Stimulated activated CD8-positive, alpha-beta memory T cell treated with anti-CD3 and anti-CD28 coated beads, Interleukin-4, amount 100 ng/mL, for 24 hours (primary cell): ENCODE data around the gene PTPRN.
"Not testable (repeated sequence)": the region's sequence is repeated elsewhere in the genome, so short reads cannot be mapped to it uniquely, and the experiment has no call there.

Source experiments
- DNase-seq: peaks from one replicate; pipeline ENCODE4 v3.0.0-alpha.2; 2020; ENCODE audit warnings: low read depth

PTPRN gene

DNA sequence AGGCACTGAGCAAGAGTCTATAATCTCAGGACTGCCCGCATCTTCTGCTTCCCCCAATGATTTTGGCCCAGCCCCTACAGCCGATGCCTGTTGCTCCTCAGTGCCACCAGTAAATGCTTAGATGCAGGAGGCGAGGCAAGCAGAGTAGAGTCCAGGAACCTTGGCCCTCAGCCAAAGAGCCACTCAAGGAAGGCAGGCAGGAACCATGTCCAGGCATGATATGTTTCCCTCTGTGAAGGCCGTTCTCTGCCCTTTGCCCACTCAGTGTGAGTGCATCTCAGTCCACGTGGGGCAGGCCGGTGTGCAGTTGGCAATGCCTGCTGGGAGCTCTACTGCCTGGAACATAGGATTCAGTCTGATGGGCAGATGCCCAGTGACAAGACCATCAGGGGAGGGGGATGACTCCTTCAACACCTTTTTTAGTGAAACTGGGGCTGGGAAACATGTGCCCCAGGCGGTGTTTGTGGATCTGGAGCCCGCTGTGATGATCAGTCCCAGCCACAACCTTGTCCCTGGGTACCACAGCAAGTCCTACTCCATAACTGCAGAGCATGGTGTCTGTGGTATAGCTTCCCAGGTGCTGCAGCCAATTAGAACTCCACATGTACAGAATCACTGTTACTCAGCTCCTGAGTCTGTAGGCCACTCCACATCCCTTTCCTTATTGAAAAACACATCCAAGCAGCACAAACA, 39.7 kb downstream of the PTPRN start:
- DNase-seq, result no peak

DNA sequence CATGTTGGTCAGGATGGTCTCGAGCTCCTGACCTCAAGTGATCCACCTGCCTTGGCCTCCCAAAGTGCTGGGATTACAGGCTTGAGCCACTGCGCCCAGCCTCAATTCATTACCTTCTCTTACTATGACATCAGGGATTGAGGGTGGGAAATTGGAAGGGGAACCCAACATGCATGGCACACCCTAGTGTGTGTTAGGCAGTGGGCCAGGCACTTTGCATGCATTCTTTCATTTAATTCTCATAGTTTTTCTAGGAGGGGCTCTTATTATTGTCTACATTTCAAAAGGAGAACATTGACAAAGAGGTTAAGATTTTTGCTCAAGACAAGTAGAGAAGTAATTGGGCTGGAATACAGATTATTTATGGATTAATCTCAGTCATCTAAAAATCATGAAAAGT, 40.9 kb downstream of the PTPRN start:
- no peak for DNase-seq

DNA sequence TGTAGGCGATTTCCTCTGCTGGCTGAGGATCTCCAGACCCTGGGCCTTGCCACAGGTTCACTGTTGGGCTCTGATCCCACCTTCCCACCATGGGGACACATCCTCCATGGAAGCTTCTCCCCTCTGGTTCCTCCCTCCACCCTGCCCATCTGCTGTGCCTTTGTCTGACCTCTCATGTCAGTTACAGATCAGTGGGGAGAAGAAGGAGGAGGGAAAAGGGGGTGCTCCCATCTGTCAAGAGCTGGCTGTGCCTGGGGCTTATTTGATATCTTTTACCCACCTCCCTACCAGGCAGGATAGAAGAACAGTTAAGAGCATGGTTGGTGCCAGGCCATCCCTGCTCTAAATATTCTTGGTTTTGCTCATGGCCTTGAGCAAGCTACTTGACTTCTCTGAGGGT, 42.3 kb downstream of the PTPRN start:
- DNase-seq, result no peak

DNA sequence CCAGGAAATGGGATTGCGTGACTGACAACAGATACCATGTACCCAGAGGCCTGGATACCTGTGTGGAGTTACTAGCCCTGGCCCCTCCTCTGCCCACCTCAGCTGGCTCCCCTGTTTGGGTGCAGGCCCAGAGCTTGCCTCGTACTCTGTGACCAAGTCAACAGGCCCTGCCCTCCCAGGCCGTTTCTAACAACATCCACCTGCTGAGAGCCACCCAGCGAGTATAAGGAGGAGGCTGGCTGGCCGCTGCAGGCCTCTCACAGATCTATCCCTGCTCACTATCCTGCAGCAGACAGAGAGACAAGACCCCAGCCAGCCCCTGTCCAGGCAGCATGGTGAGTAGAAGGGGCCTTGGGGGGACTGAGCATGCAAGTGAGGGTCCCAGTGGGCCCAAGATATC, 43.0 kb downstream of the PTPRN start:
- no peak for DNase-seq

- DNase-seq, result no peak
These were observed 48.0 kb downstream of the PTPRN start for GRCh38 chr2:219261024-219261855.

DNA sequence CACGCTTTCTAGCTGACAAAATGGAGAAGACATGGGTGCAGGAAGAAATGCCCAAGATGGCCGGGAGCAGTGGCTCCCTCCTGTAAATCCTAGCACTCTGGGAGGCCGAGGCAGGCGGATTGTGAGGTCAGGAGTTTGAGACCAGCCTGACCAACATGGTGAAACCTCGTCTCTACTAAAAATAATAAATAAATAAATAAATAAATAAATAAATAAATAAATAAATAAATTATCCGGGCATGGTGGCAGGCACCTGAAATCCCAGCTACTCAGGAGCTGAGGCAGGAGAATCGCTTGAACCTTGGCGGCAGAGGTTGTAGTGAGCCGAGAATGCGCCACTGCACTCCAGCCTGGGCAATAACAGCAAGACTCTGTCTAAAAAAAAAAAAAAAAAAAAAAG, 50.3 kb downstream of the PTPRN start:
- not testable (repeated sequence) for DNase-seq

DNA sequence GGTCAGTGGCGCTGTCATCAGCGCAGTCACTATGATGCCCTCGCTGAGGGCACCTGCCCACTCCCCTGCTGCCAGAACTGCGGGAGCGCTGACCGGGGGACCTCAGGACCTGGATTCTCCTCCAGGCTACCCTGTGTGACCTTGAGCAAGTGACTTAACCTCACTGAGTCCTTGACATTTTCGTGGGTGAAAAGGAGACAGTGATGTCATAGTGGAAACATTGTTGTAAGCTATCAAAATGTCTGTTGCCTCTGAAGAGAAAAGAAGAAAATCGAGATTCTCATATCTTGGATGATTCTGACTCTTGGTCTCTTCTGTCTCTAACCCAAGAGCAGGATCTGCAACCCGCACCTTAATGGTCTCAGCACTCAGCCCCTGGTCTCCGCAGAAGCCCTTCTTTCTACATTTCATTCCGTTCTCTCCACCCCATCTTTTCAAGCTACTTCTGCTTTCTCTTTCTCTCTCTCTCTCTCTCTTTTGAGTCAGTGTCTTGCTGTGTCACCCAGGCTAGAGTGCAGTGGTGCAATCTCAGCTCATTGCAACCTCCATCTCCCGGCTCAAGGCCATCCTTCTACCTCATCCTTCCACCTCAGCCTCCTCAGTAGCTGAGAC, 54.5 kb downstream of the PTPRN start:
- DNase-seq, result no peak

- DNase-seq, result peak; percentile 84
These were observed 55.2 kb downstream of the PTPRN start, which contains the start of gene TUBA4A for GRCh38 chr2:219253753-219254589. Gene TUBA4A, minus strand, starts transcription at chr2:219253918. Its CDS starts 60 bp downstream, at chr2:219253858.

DNA sequence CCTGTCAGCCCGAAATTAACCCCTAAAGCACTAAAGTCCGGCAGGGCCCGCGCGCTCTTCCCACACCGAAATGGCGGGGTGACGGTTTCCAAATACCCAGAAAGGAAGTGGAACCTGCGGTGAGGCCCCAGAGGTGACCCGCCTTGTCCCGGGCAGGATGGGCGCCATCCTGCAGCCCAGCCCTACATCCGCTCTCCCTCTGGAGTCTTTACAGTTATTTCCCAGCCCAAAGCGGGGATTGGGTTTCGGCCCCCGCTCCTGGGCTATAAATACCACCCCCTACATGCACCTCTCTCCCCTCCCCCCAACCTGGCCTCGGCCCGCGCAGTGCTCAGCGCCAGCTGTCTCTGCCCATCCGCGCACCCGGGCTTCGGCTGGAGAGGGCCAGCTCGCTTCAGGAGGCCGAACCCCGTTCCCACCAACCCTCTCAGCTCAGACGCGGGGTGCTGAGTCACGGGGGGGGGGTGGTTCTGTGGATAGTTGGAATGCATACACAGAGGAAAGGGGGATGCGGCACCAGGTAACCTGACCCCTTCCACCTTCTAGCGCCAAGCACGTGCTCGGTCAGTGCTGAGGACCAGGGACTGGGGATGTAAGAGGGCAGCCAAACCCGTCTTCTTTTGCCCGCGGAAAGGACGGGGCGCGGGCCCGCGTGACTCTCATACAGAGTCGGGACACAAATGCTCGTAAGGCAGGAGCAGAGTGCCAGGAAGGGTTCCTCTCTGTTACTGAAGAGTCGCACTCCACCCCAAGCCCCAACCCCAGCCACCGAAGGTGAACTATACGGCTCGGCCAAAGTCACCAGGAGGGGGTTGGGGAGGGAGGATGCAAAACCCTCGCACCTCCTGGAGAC, 56.1 kb downstream of the PTPRN start, which contains the start of gene TUBA4B:
Gene TUBA4B, plus strand, starts transcription at position 344 of the 853 bp plus-strand sequence. Its CDS starts 165 bp downstream, at position 509.
- no peak for DNase-seq

DNA sequence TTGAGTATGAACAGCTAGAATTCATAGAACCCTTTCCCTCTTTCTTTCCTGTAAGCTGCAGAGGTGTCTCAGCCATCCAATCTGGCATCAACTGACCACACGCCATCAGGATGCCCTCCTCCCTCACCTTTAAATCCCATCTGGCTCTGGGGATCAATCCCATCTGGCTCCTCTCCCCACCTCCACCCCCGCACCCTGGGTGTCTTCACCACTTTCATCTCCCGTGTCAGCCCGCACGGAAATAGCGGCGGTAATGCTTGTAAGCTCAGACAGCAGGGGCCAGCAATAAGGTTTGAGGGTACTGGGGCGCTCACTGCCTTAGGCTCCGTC, 56.7 kb downstream of the PTPRN start:
- DNase-seq, result no peak

GRCh38 chr2:219252084-219252483, 57.1 kb downstream of the PTPRN start:
- DNase-seq, result no peak

DNA sequence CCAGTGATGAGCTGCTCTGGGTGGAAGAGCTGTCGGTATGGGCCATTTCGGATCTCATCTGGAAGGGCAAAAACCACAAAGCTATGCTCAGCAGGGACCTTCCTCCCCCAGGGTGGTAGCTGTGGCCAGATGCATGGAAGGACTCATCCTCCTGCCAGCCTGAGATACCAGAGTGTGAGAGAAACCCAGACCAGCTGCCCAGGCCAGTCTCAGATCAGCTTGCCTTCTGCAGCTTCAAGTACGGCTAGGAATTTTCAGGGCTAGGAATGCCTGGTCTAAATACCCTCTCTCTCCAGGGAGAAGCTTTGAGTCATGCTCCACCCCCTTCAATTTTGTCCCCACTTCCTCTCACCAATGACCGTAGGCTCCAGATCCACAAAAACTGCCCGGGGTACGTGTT, 57.5 kb downstream of the PTPRN start:
- DNase-seq, result no peak

- DNase-seq, result no peak
These were observed 59.0 kb downstream of the PTPRN start for GRCh38 chr2:219250049-219250781.

GRCh38 chr2:219249203-219249980, 59.8 kb downstream of the PTPRN start:
- no peak for DNase-seq

- DNase-seq, result no peak
These were observed 60.4 kb downstream of the PTPRN start for GRCh38 chr2:219248845-219249202.

DNA sequence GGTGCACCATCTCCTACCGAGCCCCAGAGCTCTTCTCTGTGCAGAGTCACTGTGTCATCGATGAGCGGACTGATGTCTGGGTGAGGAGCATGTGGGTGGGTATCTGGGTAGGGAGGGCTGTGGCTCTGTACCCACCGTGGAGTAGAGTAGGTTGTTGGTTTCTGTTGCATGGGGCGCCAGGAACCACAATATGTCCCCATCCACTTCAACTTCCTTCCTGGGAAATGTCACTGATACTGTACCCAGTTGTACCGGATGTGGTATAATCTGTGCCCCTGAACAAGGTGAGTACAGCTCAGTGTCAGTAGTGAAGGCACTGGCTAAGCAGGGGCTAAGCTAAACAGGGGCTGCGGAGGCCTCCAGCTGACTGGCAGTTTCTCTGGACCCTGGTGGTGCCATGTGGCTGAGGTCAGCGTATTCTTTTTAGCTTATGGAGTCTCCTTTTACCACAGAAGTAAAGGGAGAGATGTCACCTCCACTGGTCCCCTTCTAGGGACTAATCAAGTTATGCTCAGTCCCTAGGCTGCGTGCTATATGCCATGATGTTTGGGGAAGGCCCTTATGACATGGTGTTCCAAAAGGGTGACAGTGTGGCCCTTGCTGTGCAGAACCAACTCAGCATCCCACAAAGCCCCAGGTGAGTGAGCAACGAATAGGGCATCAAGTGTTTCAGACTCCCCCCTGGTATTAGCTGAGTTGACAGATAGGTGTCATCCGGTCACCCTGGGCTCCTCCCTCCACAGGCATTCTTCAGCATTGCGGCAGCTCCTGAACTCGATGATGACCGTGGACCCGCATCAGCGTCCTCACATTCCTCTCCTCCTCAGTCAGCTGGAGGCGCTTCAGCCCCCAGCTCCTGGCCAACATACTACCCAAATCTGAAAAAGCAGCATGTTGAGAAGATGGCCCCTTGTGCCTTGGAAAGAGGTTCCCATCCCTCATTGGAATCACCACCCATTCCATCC, 61.2 kb downstream of the PTPRN start:
- peak; percentile 42 for DNase-seq

DNA sequence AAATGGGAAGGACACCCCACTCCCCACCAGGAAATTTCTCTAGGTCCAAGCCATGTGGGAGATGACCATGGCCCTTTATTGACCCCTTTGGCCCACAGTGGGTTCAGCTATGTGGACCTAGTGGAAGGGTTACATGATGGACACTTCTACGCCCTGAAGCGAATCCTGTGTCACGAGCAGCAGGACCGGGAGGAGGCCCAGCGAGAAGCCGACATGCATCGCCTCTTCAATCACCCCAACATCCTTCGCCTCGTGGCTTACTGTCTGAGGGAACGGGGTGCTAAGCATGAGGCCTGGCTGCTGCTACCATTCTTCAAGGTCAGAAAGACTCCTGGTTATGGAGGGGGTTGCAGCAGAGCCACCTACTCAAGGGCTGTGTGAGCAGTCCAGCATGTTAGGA, 62.6 kb downstream of the PTPRN start:
- DNase-seq, result no peak

DNA sequence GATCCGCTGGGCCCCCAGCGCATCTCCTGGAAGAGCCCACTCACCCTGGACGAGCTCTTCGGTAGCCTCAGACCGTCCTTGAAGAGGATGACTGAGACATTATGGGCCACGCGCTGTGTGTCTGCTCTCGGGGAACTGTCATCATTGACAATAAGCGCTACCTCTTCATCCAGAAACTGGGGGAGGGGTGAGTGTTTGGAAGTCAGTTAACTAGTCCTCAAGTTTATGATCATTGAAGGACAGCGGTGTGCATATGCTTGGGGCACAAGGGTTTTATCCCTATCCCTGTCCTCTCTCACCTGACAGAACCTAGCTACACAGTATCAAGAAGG, 63.3 kb downstream of the PTPRN start:
- DNase-seq, result no peak
